Mesenteric fat pad (tissue), 1 donor: ENCODE data around the gene PTGIR. TPM values are rescaled to one million over a fixed set of nuclear protein-coding genes. Genes with fewer than 3 reads are reported as not detected.
"Not testable (repeated sequence)": the region's sequence is repeated elsewhere in the genome, so short reads cannot be mapped to it uniquely, and the experiment has no call there.

Source experiments
- DNase-seq: peaks from one replicate; pipeline ENCODE4 v3.0.0-alpha.2; 2020; ENCODE audit warnings: low spot score
- total RNA-seq: library from RNA; stranded (reverse); fragmentation: NEBNext Ultra II Directional; extraction: Animal tissue kit (Norgen Biotek cat#: 25700); gene quantifications from one replicate; pipeline ENCODE4 v1.2.1, GENCODE V29; 2021
- donor health status: DM: yes; HTN: yes; CAD: no.

The PTGIR gene
- total RNA-seq, 1 donor from 2014 or later: 7.2 TPM

DNA sequence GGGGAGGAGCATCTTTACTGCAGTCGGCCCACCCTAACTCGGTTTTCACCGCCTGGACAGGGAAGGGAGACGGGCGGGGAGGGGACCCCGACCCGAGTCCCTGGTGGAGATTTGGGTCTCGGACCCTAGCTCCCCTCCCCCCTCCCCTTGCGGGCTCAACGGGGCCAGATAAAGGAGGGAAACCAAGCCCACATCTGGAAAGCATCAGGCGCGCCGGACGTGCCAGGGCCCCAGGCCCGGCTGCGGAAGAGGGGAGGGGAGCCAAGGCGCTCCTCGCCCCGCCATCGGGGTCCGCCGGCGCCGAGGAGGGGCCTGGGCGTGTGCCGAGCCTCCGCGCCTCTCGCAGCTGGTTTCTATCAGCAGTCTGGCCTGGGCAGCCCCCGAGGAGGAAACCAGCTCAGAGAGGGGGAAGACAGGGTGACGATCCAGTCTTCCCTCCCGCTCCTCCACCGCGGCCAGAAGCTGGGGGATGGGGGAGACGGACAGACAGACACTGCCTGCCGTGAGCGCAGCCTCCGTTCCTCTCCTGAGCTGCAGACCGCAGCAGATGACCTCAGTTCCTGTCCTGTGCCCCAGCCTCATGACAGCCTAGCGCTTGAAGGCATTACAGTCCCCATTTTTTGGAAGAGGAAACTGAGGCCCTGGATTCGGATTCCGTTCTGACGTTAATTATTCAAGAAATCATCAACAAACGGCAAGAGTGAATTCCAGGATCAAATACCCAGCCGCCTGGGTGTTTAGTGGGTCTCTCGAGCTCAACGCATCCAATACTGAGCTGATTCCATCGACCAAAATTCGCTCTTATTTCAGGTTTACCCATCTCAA lies 14.7 kb upstream of the PTGIR start:
- DNase-seq: no peak

GRCh38 chr19:46637224-46637623 lies 12.3 kb upstream of the PTGIR start:
- DNase-seq: no peak

DNA sequence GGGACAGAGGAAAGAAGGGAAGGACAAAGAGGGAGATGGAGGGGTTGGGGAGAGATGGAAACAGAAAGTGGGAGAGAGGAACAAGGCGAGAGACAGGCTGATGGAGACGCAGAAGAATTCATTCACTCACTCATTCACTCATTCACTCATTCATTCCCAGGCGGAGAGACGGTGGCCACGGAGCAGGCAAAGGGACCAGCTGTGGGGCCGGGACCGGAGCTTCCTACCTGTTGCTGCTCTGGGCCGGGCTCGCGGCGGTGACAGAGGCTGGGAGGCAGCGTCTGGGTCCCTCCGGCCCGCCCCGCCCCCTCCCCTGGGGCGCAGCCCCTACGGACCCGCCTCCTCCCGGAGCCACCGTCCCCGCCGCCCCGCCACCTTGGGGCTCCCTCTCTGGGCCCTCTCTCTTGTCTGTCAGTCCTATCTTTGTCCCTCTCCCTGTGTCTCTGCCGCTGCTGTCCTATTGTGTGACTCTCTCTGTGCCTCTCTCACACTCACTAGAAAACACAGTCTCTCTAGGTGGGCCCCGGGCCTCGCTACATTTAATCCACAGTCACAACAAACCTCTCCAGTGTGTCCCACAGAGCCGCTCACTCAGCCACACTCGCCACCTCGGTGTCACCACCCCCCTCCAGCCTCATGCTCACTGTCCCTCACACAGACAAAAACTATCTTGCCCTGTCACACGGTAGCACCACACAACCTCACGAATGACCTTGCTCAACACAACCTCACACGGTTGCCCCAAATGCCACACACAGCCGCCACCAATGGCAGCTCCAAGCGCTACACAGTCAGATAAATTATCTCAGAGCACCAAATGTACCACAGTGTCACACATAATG lies 11.3 kb upstream of the PTGIR start, which contains the start of gene GNG8:
Gene GNG8, minus strand, starts transcription at position 283 of the 842 bp plus-strand sequence. CDS start 1,520 bp downstream, outside the sequence.
- no peak for DNase-seq

DNA sequence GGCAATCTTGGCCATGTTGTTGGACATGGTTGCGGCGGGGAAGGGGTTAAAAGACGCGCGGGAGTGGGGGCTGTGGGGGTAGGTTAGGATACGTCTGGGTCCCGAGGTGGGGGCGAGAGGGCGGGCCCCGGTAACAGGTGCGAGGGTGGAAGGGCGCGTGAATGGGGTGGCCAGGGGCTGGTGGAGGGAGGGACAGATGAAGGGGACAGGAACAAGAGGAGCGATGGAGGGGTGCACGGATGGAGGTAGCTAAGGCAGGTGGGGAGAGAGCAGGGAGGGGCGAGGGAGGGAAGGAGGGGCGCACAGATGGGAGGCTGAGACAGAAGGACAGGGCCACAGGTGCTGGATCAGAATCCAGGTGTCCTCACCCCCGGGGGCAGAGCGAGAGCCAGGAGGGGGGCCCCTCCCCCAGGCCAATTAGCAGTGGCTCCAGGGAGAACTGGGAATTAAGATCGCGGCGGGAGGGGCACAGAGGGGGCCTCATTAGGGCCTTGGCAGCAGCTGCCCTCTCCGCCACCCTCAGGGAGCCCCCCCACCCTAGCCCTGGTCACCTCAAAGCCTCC lies 9.8 kb upstream of the PTGIR start:
- DNase-seq: no peak

DNA sequence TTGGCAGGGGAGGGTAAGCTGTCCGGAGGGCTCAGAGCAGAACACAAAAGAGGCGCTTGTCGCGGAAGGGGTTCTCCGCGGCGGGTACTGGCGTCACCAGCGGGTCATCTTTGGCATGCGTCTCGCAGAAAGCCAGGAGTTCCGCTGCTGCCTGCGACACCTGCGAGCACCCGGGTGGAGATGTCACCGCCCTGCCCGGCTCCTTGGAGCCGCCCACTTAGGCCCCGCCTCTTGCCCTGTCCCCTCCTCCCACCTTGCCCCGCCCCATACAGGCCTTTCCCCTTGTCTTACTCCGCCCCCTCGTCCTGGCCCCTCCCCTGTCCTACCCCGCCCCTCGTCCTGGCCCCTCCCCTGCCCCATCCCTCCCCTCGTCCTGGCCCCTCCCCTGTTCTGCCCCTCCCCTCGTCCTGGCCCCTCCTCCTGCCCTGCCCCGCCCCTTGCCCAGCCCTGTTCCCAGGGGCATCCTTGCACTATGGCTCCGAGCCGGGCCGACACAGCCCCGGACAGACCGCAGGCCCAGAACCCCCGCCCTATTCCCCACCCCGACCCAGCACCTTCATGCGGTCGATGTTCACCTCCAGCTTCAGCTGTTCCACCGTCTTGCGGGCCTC lies 9.3 kb upstream of the PTGIR start:
- DNase-seq: no peak

GRCh38 chr19:46633130-46633529 lies 8.2 kb upstream of the PTGIR start:
- DNase-seq: no peak

GRCh38 chr19:46631481-46631880 lies 6.6 kb upstream of the PTGIR start:
- DNase-seq: no peak

DNA sequence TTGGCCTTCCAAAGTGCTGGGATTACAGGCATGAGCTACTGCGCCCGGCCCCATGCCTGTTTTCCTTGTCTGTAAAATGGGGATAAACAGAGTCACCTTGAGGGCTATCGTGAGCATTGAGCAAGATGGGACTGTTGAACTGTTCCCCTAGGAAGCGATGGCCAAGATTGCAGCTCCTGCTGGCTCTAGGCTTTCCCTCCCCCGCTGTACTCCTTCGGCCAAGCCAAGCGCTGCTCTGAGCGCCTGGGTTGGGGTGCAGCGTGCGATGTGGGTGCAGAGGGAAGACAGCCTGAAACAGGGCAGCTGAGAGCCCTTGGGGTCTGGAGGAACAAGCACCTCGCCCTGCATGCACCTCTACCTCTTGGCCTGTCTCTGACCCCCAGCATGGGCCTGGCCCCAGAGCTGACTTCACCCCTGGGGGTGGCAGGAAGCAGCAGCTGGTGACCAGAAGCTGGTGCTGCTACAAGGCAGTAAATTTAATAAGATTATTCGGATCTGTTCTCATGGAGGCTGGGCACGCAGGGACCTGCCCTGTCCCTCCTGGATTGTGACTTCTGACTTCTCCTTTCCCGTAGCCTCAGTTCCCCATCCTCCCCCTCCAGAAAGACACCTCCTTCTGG lies 5.8 kb upstream of the PTGIR start:
- DNase-seq: no peak

GRCh38 chr19:46629546-46630025 lies 4.7 kb upstream of the PTGIR start:
- DNase-seq: no peak

GRCh38 chr19:46628970-46629369 lies 4.1 kb upstream of the PTGIR start:
- DNase-seq: not testable (repeated sequence)

DNA sequence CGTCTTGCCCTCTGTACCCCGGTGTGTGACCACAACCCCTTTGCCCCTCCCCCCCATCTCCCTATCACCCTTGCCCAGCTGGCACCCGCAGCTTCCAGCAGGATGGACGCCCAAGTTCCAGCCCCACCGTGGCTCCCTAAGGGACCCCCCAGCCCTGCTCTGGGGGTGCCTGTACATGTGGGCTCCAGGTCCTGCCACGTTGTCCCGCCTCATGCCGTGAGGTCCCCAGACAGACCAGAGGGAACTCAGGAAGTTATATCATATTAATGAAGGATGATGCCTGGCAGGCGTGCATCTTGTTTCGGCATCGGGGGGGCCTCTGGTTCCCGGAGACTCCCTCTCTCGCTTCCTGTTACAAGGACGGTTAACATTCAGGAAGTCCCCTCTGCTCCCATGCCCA lies 1.6 kb upstream of the PTGIR start:
- DNase-seq: no peak

DNA sequence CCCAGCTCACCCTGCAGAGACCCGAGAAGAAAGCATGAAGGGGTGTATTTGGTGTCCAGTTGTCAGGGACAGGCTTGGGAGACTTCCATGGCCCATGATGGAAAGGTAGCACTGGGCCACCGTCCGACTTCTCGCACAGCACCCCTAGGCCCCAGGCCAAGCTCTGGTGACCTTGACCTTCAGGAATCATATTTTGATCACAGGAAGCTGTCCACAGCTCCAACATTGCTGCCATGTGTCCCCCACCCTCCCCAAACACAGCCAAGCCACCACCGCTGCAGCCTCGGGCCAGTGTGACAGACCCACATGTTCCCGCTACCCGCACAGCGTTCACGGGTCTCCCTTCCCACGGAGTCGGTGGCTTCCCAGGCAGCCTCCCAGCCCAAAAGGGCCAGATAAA lies 842 bp upstream of the PTGIR start:
- DNase-seq: no peak

GRCh38 chr19:46623915-46624502 lies 880 bp downstream of the PTGIR start:
- no peak for DNase-seq

DNA sequence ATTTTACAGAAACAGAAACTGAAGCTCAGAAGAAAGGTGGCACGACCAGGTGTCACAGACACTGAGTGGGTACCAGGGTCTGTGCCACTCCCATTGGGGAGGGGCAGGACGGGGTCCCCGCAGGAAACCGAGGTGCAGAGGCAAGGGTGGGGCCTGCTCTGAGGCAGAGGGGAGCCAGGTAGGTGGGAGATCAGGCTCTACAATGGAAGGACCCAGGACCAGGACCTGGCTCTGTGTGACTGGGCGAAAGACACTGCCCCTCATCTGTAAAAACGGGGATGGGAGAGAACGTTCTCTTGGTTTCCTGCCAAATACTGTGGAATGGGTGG lies 2.8 kb downstream of the PTGIR start:
- DNase-seq: no peak

- DNase-seq: no peak
Measured at GRCh38 chr19:46621191-46622117, 3.4 kb downstream of the PTGIR start.

GRCh38 chr19:46620716-46621115 lies 4.2 kb downstream of the PTGIR start:
- no peak for DNase-seq

- DNase-seq: no peak
Measured at GRCh38 chr19:46620267-46620666, 4.6 kb downstream of the PTGIR start.

GRCh38 chr19:46618670-46619231 lies 6.1 kb downstream of the PTGIR start:
- no peak for DNase-seq

GRCh38 chr19:46617601-46618000 lies 7.3 kb downstream of the PTGIR start:
- no peak for DNase-seq
